DND-41 (cell line): ENCODE data around the gene KERA.

ENCODE experiments used
- EZH2 ChIP-seq: IDR thresholded peaks from 3 replicates; pipeline ENCODE4 v1.6.1; 2012; ENCODE audit warnings: borderline replicate concordance, low read depth, mild to moderate bottlenecking, moderate library complexity, low read length, inconsistent platforms; ENCODE audit not compliant: severe bottlenecking
- TF ChIP-seq, protein P1 (sequence below): IDR thresholded peaks from 2 replicates; pipeline ENCODE4 v1.5.1; 2012; ENCODE audit warnings: borderline replicate concordance, low read length, moderate library complexity, mild to moderate bottlenecking; ENCODE audit not compliant: poor library complexity, severe bottlenecking; ENCODE audit errors: extremely low read depth

DNA sequence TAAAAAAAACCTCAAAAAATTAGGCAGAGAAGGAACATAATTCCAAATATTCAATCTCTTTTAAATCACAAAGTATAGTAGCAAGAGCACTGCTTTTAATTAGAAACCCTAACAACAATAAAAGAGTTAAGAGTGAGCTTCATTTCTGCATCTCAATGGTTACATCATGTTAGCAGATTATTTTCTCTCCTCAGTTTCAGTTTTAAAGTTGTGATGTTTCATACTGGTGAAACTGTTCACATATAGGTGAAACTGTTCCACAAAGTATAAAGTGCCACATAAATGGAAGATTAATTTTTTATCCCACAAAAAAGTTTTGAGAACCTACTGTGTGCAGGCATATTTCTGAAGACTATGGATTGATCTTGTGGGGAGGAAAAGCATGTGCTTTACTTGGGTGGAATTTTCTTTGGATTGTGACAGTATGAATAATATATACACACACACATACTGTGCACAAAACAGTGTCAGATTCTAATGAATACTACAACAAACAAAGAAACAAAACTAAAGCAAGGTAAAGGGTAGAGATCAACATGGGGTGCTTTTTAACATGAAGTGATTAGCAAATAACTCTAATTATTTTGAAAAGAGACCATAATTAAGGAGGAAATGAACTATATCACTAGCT is 36.3 kb upstream of the KERA start:
- TF ChIP-seq, protein P1, sequence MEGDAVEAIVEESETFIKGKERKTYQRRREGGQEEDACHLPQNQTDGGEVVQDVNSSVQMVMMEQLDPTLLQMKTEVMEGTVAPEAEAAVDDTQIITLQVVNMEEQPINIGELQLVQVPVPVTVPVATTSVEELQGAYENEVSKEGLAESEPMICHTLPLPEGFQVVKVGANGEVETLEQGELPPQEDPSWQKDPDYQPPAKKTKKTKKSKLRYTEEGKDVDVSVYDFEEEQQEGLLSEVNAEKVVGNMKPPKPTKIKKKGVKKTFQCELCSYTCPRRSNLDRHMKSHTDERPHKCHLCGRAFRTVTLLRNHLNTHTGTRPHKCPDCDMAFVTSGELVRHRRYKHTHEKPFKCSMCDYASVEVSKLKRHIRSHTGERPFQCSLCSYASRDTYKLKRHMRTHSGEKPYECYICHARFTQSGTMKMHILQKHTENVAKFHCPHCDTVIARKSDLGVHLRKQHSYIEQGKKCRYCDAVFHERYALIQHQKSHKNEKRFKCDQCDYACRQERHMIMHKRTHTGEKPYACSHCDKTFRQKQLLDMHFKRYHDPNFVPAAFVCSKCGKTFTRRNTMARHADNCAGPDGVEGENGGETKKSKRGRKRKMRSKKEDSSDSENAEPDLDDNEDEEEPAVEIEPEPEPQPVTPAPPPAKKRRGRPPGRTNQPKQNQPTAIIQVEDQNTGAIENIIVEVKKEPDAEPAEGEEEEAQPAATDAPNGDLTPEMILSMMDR = no peak
- TF ChIP-seq EZH2 = no peak
